T-helper 2 cell treated with Interferon-gamma antibody and Interleukin-4, amounts not matched to agents 5 μg/mL and 100 μg/mL, for 36 hours (primary cell): Measurements from ENCODE around the gene DOCK1.

Experiments used
- DNase-seq: peaks from one replicate; pipeline ENCODE4 v3.0.0; 2021; ENCODE audit warnings: low spot score
- H3K27ac Mint-ChIP-seq: one replicate; pipeline ENCODE4 v1.8.0; 2021; ENCODE audit warnings: mild to moderate bottlenecking, mixed read lengths
- H3K27me3 Mint-ChIP-seq: one replicate; pipeline ENCODE4 v1.8.0; 2021; ENCODE audit warnings: low read depth, mixed read lengths
- H3K36me3 Mint-ChIP-seq: one replicate; pipeline ENCODE4 v1.8.0; 2021; ENCODE audit warnings: low read depth, mixed read lengths
- H3K4me1 Mint-ChIP-seq: one replicate; pipeline ENCODE4 v1.8.0; 2021; ENCODE audit warnings: low read depth, mixed read lengths
- H3K4me3 Mint-ChIP-seq: one replicate; pipeline ENCODE4 v1.8.0; 2022; ENCODE audit warnings: mild to moderate bottlenecking, moderate library complexity, mixed read lengths
- H3K9me3 Mint-ChIP-seq: one replicate; pipeline ENCODE4 v1.8.0; 2021; ENCODE audit warnings: mixed read lengths

DOCK1 gene

DNA sequence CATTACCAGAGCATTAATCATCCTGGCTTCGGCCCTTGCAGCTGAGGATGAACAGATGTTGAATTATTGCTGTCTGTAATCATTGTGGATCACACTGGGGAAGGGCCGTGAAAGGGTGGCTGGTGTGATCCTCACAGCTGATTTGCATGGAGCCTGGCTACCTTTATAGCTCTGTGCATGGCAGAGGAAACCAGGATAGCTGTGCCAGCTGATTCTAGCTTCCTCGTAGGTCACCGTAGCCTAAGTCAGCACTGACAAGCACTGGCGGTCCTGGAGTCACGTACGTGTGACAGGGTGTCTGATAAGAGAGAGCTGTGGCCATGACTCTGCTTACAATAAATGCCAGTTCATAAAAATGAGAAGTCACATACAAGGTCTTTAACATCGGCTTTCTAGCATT is 214.7 kb downstream of the DOCK1 start:
- DNase-seq, result no peak
- no peaks in the 10 kb centered on the region for H3K27me3 Mint-ChIP-seq
- no peaks in the 10 kb centered on the region for H3K36me3 Mint-ChIP-seq
- no peaks in the 10 kb centered on the region for H3K9me3 Mint-ChIP-seq
- H3K27ac Mint-ChIP-seq, result no peak overlapping the region
- no peaks in the 10 kb centered on the region for H3K4me1 Mint-ChIP-seq
- H3K4me3 Mint-ChIP-seq, result no peak overlapping the region

GRCh38 chr10:127122831-127123230 is 217.6 kb downstream of the DOCK1 start:
- no peaks in the 10 kb centered on the region for H3K4me1 Mint-ChIP-seq
- no peaks in the 10 kb centered on the region for H3K36me3 Mint-ChIP-seq
- H3K9me3 Mint-ChIP-seq, result no peaks in the 10 kb centered on the region
- no peak overlapping the region for H3K4me3 Mint-ChIP-seq
- DNase-seq, result no peak
- H3K27ac Mint-ChIP-seq, result no peak overlapping the region
- H3K27me3 Mint-ChIP-seq, result no peaks in the 10 kb centered on the region

GRCh38 chr10:127123626-127124025 is 218.4 kb downstream of the DOCK1 start:
- no peaks in the 10 kb centered on the region for H3K27me3 Mint-ChIP-seq
- DNase-seq, result no peak
- H3K4me3 Mint-ChIP-seq, result no peak overlapping the region
- H3K9me3 Mint-ChIP-seq, result no peaks in the 10 kb centered on the region
- H3K4me1 Mint-ChIP-seq, result no peaks in the 10 kb centered on the region
- H3K36me3 Mint-ChIP-seq, result no peaks in the 10 kb centered on the region
- H3K27ac Mint-ChIP-seq, result no peak overlapping the region

- H3K4me3 Mint-ChIP-seq, result no peak overlapping the region
- no peaks in the 10 kb centered on the region for H3K4me1 Mint-ChIP-seq
Measured at GRCh38 chr10:127125331-127125730, 220.1 kb downstream of the DOCK1 start.

GRCh38 chr10:127127822-127128221 is 222.6 kb downstream of the DOCK1 start:
- H3K27me3 Mint-ChIP-seq, result no peaks in the 10 kb centered on the region
- H3K4me3 Mint-ChIP-seq, result no peak overlapping the region
- H3K4me1 Mint-ChIP-seq, result no peaks in the 10 kb centered on the region
- H3K27ac Mint-ChIP-seq, result no peak overlapping the region
- H3K9me3 Mint-ChIP-seq, result no peaks in the 10 kb centered on the region
- H3K36me3 Mint-ChIP-seq, result no peaks in the 10 kb centered on the region
- no peak for DNase-seq

More at GRCh38 chr10:127125331-127125730, 220.1 kb downstream of the DOCK1 start:
- H3K27me3 Mint-ChIP-seq, result no peaks in the 10 kb centered on the region
- DNase-seq, result no peak
- no peaks in the 10 kb centered on the region for H3K36me3 Mint-ChIP-seq
- no peaks in the 10 kb centered on the region for H3K9me3 Mint-ChIP-seq
- no peak overlapping the region for H3K27ac Mint-ChIP-seq

DNA sequence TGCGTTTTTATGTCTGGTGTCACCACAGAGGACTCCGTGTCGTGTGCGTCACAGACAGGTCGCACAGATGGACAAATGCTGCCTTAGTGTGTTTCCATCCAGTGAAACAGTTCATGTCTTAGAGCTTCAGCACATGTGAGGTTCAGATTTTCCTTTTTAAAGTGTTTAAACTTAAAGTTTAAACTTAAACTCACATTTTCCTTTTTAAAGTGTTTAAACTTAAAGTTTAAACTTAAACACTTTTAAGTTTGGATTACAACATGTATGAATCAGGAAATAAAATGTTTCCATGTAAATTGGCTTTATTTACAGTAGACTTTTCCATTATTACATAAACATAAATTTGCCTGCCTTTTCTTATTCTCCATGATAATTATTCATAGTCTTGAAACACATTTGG is 223.9 kb downstream of the DOCK1 start:
- no peaks in the 10 kb centered on the region for H3K4me1 Mint-ChIP-seq
- DNase-seq, result no peak
- no peaks in the 10 kb centered on the region for H3K36me3 Mint-ChIP-seq
- H3K27ac Mint-ChIP-seq, result no peak overlapping the region
- H3K27me3 Mint-ChIP-seq, result no peaks in the 10 kb centered on the region
- H3K4me3 Mint-ChIP-seq, result no peak overlapping the region
- H3K9me3 Mint-ChIP-seq, result no peaks in the 10 kb centered on the region

- H3K4me3 Mint-ChIP-seq, result no peak overlapping the region
- DNase-seq, result no peak
- no peaks in the 10 kb centered on the region for H3K27me3 Mint-ChIP-seq
- no peaks in the 10 kb centered on the region for H3K36me3 Mint-ChIP-seq
- no peaks in the 10 kb centered on the region for H3K4me1 Mint-ChIP-seq
- H3K9me3 Mint-ChIP-seq, result no peaks in the 10 kb centered on the region
- no peak overlapping the region for H3K27ac Mint-ChIP-seq
Measured at GRCh38 chr10:127132451-127132850, 227.2 kb downstream of the DOCK1 start.

DNA sequence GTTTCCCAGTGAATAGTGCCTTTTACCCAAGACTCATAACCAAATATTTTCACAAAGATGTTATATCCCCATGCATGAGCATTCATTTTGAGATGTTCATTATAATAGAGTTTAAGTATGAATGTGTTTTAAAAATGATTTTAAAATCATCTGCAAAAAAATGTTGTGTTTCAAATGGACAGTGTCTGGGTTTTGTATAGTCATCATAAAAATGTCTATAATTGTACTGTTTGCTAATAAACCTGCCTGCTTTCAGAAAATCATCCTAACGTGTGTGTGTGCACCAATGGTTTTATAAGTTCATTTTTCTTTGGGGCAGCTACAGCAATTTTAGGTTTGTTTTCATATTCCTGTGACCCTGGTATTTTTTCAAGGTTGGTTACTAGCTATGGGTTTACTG is 228.0 kb downstream of the DOCK1 start:
- Mint-ChIP-seq H3K36me3 (no peaks in the 10 kb centered on the region), H3K4me3 (no peak overlapping the region), H3K27ac (no peak overlapping the region), H3K27me3 (no peaks in the 10 kb centered on the region), H3K9me3 (no peaks in the 10 kb centered on the region), H3K4me1 (no peaks in the 10 kb centered on the region)
- DNase-seq, result no peak

- H3K9me3 Mint-ChIP-seq, result no peaks in the 10 kb centered on the region
- no peak for DNase-seq
- no peaks in the 10 kb centered on the region for H3K4me1 Mint-ChIP-seq
- H3K27me3 Mint-ChIP-seq, result no peaks in the 10 kb centered on the region
- H3K36me3 Mint-ChIP-seq, result no peaks in the 10 kb centered on the region
- no peak overlapping the region for H3K27ac Mint-ChIP-seq
- H3K4me3 Mint-ChIP-seq, result no peak overlapping the region
Measured at GRCh38 chr10:127133672-127134500, 228.7 kb downstream of the DOCK1 start.

GRCh38 chr10:127135844-127136577 is 230.8 kb downstream of the DOCK1 start:
- Mint-ChIP-seq H3K27me3 (no peaks in the 10 kb centered on the region), H3K9me3 (no peaks in the 10 kb centered on the region), H3K4me3 (no peak overlapping the region), H3K36me3 (no peaks in the 10 kb centered on the region), H3K4me1 (no peaks in the 10 kb centered on the region), H3K27ac (no peak overlapping the region)
- no peak for DNase-seq

GRCh38 chr10:127137391-127137790 is 232.2 kb downstream of the DOCK1 start:
- H3K4me1 Mint-ChIP-seq, result no peaks in the 10 kb centered on the region
- H3K4me3 Mint-ChIP-seq, result no peak overlapping the region
- no peak for DNase-seq
- H3K9me3 Mint-ChIP-seq, result no peaks in the 10 kb centered on the region
- H3K27ac Mint-ChIP-seq, result no peak overlapping the region
- no peaks in the 10 kb centered on the region for H3K27me3 Mint-ChIP-seq
- no peaks in the 10 kb centered on the region for H3K36me3 Mint-ChIP-seq

- no peaks in the 10 kb centered on the region for H3K36me3 Mint-ChIP-seq
- H3K4me3 Mint-ChIP-seq, result no peak overlapping the region
- H3K4me1 Mint-ChIP-seq, result no peaks in the 10 kb centered on the region
- H3K27me3 Mint-ChIP-seq, result no peaks in the 10 kb centered on the region
- no peaks in the 10 kb centered on the region for H3K9me3 Mint-ChIP-seq
- H3K27ac Mint-ChIP-seq, result no peak overlapping the region
- DNase-seq, result no peak
Measured at GRCh38 chr10:127142136-127142535, 236.9 kb downstream of the DOCK1 start.

DNA sequence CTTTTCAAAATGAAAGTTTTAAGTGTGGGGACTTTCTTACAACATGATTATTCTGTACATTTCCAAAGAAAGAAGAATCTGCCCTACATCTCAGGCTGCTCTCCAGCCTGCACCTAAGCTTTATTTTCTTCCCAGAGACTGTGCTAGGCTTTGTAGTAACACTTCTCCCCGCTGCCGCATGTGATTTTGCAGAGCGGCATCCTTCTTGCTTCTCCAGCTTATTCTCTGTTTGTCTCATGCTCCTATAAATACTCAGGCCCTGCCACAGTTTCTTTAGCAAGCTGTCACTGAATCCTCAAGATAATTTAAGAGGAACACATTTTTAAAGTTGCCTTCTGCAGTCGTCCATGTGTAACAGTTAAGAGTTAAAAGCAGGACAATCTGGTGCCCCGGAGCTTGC is 237.6 kb downstream of the DOCK1 start:
- H3K27ac Mint-ChIP-seq, result no peak overlapping the region

GRCh38 chr10:127145173-127145572 is 239.9 kb downstream of the DOCK1 start:
- DNase-seq, result no peak
- H3K4me3 Mint-ChIP-seq, result no peak overlapping the region
- H3K9me3 Mint-ChIP-seq, result no peaks in the 10 kb centered on the region
- H3K27me3 Mint-ChIP-seq, result no peaks in the 10 kb centered on the region
- peaks cover 2% of the 10 kb centered on the region for H3K4me1 Mint-ChIP-seq
- no peak overlapping the region for H3K27ac Mint-ChIP-seq
- no peaks in the 10 kb centered on the region for H3K36me3 Mint-ChIP-seq

More for the DNA sequence above, 237.6 kb downstream of the DOCK1 start:
- Mint-ChIP-seq H3K27me3 (no peaks in the 10 kb centered on the region), H3K4me3 (no peak overlapping the region), H3K9me3 (no peaks in the 10 kb centered on the region), H3K4me1 (no peaks in the 10 kb centered on the region), H3K36me3 (no peaks in the 10 kb centered on the region)
- DNase-seq, result no peak
